ENCODE measurements around the gene DDAH1.

GRCh38 chr1:85297855-85298629 lies 166.9 kb downstream of the DDAH1 start:
- TF ChIP-seq CTCF (IDR thresholded peaks at IDR 0.05) (no peak), POLR2A (IDR thresholded peaks at IDR 0.05) (no peak)
